CD4-positive, alpha-beta T cell (primary cell): ENCODE results near the gene UIMC1. TPM values are rescaled to one million over a fixed set of nuclear protein-coding genes. Genes with fewer than 3 reads are reported as not detected.

Experiments used
- ATAC-seq: fragments of 200-7000 bp; cut with Tn5 transposase; one replicate; pipeline ENCODE4 v1.10.0; 2022; ENCODE audit warnings: mild to moderate bottlenecking; ENCODE audit not compliant: poor library complexity
- CTCF ChIA-PET: fragments of 350-600 bp; sonication (Branson Sonifier 250); formaldehyde crosslinking; loops from one replicate; lab custom pipeline; 2021; ENCODE audit warnings: antibody characterized with exemption, inconsistent platforms; lab: Charles Lee
- POLR2A ChIA-PET: fragments of 350-600 bp; sonication (Branson Sonifier 250); formaldehyde crosslinking; loops from one replicate; lab custom pipeline; 2021; ENCODE audit warnings: antibody characterized with exemption, inconsistent platforms; lab: Charles Lee
- DNase-seq, 14 experiments: peaks; one replicate each; pipeline ENCODE4 v3.0.0-alpha.2; 2013 to 2020; ENCODE audit warnings: mixed read lengths in 2 of 14
- H3K27ac ChIP-seq, 2 donors: one replicate each; pipeline versions ENCODE4 v1.5.1 to v1.7.0; 2013; ENCODE audit warnings: low read length in 2 of 2, low read depth in 1 of 2, mild to moderate bottlenecking in 1 of 2
- H3K27me3 ChIP-seq, 2 experiments: 1 replicate in 1 of 2; 2 replicates in 1 of 2; pipeline versions ENCODE4 v1.6.1 to v1.7.0; 2013; ENCODE audit warnings: low read length in 2 of 2, control low read depth in 1 of 2, mild to moderate bottlenecking in 1 of 2, moderate library complexity in 1 of 2; ENCODE audit not compliant: insufficient read depth in 2 of 2, control insufficient read depth in 1 of 2
- H3K36me3 ChIP-seq: one replicate; pipeline ENCODE4 v1.6.1; 2013; ENCODE audit warnings: low read length, control low read depth; ENCODE audit not compliant: insufficient read depth
- H3K4me1 ChIP-seq: one replicate; pipeline ENCODE4 v1.6.1; 2013; ENCODE audit warnings: low read length, control low read depth; ENCODE audit not compliant: insufficient read depth
- H3K4me3 ChIP-seq: one replicate; pipeline ENCODE4 v1.5.1; 2013; ENCODE audit warnings: mild to moderate bottlenecking, low read length, moderate library complexity
- H3K9me3 ChIP-seq, 2 experiments: 1 replicate in 1 of 2; 2 replicates in 1 of 2; pipeline versions ENCODE4 v1.6.1 to v1.7.0; 2013; ENCODE audit warnings: low read length in 2 of 2, mild to moderate bottlenecking in 2 of 2, control low read depth in 1 of 2, moderate library complexity in 1 of 2; ENCODE audit not compliant: control insufficient read depth in 1 of 2, insufficient read depth in 1 of 2
- H3K27ac Mint-ChIP-seq: one replicate; pipeline ENCODE4 v1.8.0; 2020; ENCODE audit warnings: mixed read lengths
- H3K27me3 Mint-ChIP-seq: one replicate; pipeline ENCODE4 v1.8.0; 2021; ENCODE audit warnings: mixed read lengths
- H3K36me3 Mint-ChIP-seq: one replicate; pipeline ENCODE4 v1.8.0; 2021; ENCODE audit warnings: low read depth, mixed read lengths
- H3K4me1 Mint-ChIP-seq: one replicate; pipeline ENCODE4 v1.8.0; 2021; ENCODE audit warnings: low read depth, mixed read lengths
- H3K4me3 Mint-ChIP-seq: one replicate; pipeline ENCODE4 v1.8.0; 2020; ENCODE audit warnings: mild to moderate bottlenecking, mixed read lengths
- H3K9me3 Mint-ChIP-seq: one replicate; pipeline ENCODE4 v1.8.0; 2020; ENCODE audit warnings: mixed read lengths
- CTCF ChIP-seq: fragments of 200-600 bp; IDR thresholded peaks from one replicate; pipeline ENCODE4 v1.8.0; 2022; ENCODE audit warnings: antibody characterized with exemption, mild to moderate bottlenecking
- intact Hi-C, 2 experiments: fragments of 100-400 bp; cut with DNase I in 1 of 2; cut with micrococcal nuclease in 1 of 2; formaldehyde crosslinking; loops; one replicate each; pipeline versions ENCODE4 v1.15.1 to v1.9.0; 2023 to 2025; cut with DNase I, micrococcal nuclease
- total RNA-seq, 174 experiments: library from RNA in 2 of 174; stranded (reverse) in 2 of 174; gene quantifications; one replicate each; pipeline ENCODE4 v1.2.3 and lab custom pipeline; 2021 to 2026

Gene UIMC1
- total RNA-seq, 2 experiments from 2014 or later = 42.3 to 50.8 TPM

- Mint-ChIP-seq H3K27me3 (no peaks in the 10 kb centered on the region), H3K4me1 (no peaks in the 10 kb centered on the region), H3K9me3 (no peaks in the 10 kb centered on the region), H3K4me3 (no peak overlapping the region), H3K27ac (no peak overlapping the region), H3K36me3 (peaks cover 84% of the 10 kb centered on the region)
- DNase-seq = no peak
- H3K36me3 ChIP-seq = peaks cover 77% of the 10 kb centered on the region
- no peak for TF ChIP-seq CTCF
- POLR2A ChIA-PET = no interaction called here
- no peak overlapping the region for H3K27ac ChIP-seq
- no peaks in the 10 kb centered on the region for H3K9me3 ChIP-seq
- CTCF ChIA-PET = interaction anchor here (0.6 to 0.9 kb wide), 2 partner anchors 14 to 124 kb away, joined by 3 to 4 read pairs; no protein-coding TSS in a partner anchor
- no peak for ATAC-seq
- no peak overlapping the region for H3K4me3 ChIP-seq
- no peaks in the 10 kb centered on the region for H3K27me3 ChIP-seq
- no peaks in the 10 kb centered on the region for H3K4me1 ChIP-seq
- intact Hi-C loops = no loop called here
Measured at GRCh38 chr5:176947847-176948246, 58.7 kb downstream of the UIMC1 start.

- intact Hi-C loops = no loop called here
- no peaks in the 10 kb centered on the region for H3K4me1 ChIP-seq
- H3K4me1 Mint-ChIP-seq = no peaks in the 10 kb centered on the region
- ChIA-PET POLR2A (no interaction called here), CTCF (interaction anchor here (0.5 kb wide), 1 partner anchor 26 kb away, joined by 3 read pairs; no protein-coding TSS in a partner anchor)
- H3K27ac Mint-ChIP-seq = no peak overlapping the region
- no peak overlapping the region for H3K4me3 ChIP-seq
- H3K36me3 Mint-ChIP-seq = peaks cover 86% of the 10 kb centered on the region
- no peaks in the 10 kb centered on the region for H3K27me3 Mint-ChIP-seq
- no peak overlapping the region for H3K27ac ChIP-seq
- H3K9me3 ChIP-seq = no peaks in the 10 kb centered on the region
- H3K9me3 Mint-ChIP-seq = no peaks in the 10 kb centered on the region
- no peak for ATAC-seq
- no peak for DNase-seq
- H3K36me3 ChIP-seq = peaks cover 70% of the 10 kb centered on the region
- no peaks in the 10 kb centered on the region for H3K27me3 ChIP-seq
- H3K4me3 Mint-ChIP-seq = no peak overlapping the region
- no peak for TF ChIP-seq CTCF
Measured at GRCh38 chr5:176944268-176944667, 62.3 kb downstream of the UIMC1 start.

- no peak for TF ChIP-seq CTCF
- Mint-ChIP-seq H3K36me3 (peaks cover 86% of the 10 kb centered on the region), H3K9me3 (no peaks in the 10 kb centered on the region), H3K27me3 (no peaks in the 10 kb centered on the region), H3K4me1 (no peaks in the 10 kb centered on the region), H3K4me3 (no peak overlapping the region), H3K27ac (no peak overlapping the region)
- Histone ChIP-seq H3K36me3 (peaks cover 67% of the 10 kb centered on the region), H3K4me3 (no peak overlapping the region), H3K27ac (no peak overlapping the region), H3K9me3 (no peaks in the 10 kb centered on the region), H3K27me3 (no peaks in the 10 kb centered on the region), H3K4me1 (no peaks in the 10 kb centered on the region)
- CTCF ChIA-PET = interaction anchor here (0.5 kb wide), 1 partner anchor 27 kb away, joined by 3 read pairs; no protein-coding TSS in a partner anchor
- ATAC-seq (no peak), DNase-seq (no peak)
- POLR2A ChIA-PET = no interaction called here
- intact Hi-C loops = no loop called here
Measured at GRCh38 chr5:176943816-176944215, 62.8 kb downstream of the UIMC1 start.
